K562 (cell line): ENCODE data around the gene TMF1. TPM values are rescaled to one million over a fixed set of nuclear protein-coding genes. Genes with fewer than 3 reads are reported as not detected.

ENCODE experiments used
- NFE2L1 ChIP-seq: fragments of 450-650 bp; IDR thresholded peaks from 2 replicates; pipeline ENCODE4 v1.6.1; 2016; ENCODE audit warnings: missing genetic modification characterization, low read depth, mild to moderate bottlenecking, missing compliant biosample characterization, moderate library complexity, borderline replicate concordance
- ZFPM2 ChIP-seq: fragments of 250-450 bp; sonication (Bioruptor Pico); IDR thresholded peaks from 2 replicates; pipeline ENCODE4 v1.5.1; 2022; ENCODE audit warnings: mild to moderate bottlenecking
- ZNF408 ChIP-seq: fragments of 250-450 bp; sonication (Bioruptor Pico); IDR thresholded peaks from 2 replicates; pipeline ENCODE4 v1.4.0; 2020; ENCODE audit warnings: low read depth, mild to moderate bottlenecking, moderate library complexity
- polyA plus RNA-seq, 8 experiments: library from polyadenylated mRNA; depleted of rRNA in 4 of 8; stranded (reverse) in 5 of 8; unstranded in 3 of 8; fragments of >200 nt; fragmentation: Nextera tagmentation in 2 of 8; fragmentation: Illumina TruSeq in 1 of 8; extraction: Ambion mirVana in 2 of 8; extraction: Trizol in 1 of 8; gene quantifications; 2 replicates each; pipeline versions ENCODE4 v1.2.1 to v1.2.3, GENCODE V29; 2011 to 2014; ENCODE audit warnings: inconsistent platforms in 1 of 8, missing spikeins in 1 of 8
- total RNA-seq, 7 experiments: library from RNA; depleted of rRNA in 6 of 7; stranded (reverse); fragments of >200 nt in 6 of 7; fragmentation: Illumina TruSeq in 2 of 7; extraction: Trizol in 2 of 7; gene quantifications; 2 replicates each; pipeline versions ENCODE4 v1.2.1 to v1.2.3, GENCODE V29; 2011 to 2021; ENCODE audit warnings: low replicate concordance in 1 of 7
- TF ChIP-seq, protein P1 (sequence below): sonication (generic); formaldehyde crosslinking; IDR thresholded peaks from 2 replicates; pipeline ENCODE4 v1.8.0; 2022; ENCODE audit warnings: mild to moderate bottlenecking, missing genetic modification reagents
- TF ChIP-seq, protein P2 (sequence below): sonication (generic); formaldehyde crosslinking; IDR thresholded peaks from 2 replicates; pipeline ENCODE4 v1.8.0; 2022; ENCODE audit warnings: mild to moderate bottlenecking, missing genetic modification reagents
- TF ChIP-seq, protein P3 (sequence below): sonication (generic); formaldehyde crosslinking; IDR thresholded peaks from 2 replicates; pipeline ENCODE4 v1.8.0; 2022; ENCODE audit warnings: missing genetic modification reagents, mild to moderate bottlenecking, moderate library complexity, borderline replicate concordance

TMF1 gene
- total and polyA plus RNA-seq, 9 of the 15 experiments (the other 6 are each of a cell fraction or from before 2014, with no cell fraction given), result 3.1 to 13.9 (median 10.3) TPM

DNA sequence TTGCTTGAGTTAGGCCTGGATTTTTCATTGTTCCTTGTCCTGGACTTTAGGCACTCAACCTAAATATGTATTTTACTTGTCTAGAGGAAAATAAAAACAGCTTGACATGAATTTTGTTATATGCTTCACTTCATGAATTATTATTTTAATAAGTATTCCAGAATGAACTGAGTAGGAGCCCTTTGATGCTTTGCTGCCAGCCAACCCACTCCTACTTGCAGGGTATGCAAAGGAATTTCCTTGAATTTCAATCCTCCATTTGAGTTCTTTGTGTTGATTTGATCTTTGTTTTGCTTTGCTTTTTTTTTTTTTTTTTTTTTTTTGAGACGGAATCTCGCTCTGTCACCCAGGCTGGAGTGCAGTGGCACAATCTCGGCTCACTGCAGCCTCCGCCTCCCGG lies 44.2 kb upstream of the TMF1 start (continued):
- TF ChIP-seq, protein P1, sequence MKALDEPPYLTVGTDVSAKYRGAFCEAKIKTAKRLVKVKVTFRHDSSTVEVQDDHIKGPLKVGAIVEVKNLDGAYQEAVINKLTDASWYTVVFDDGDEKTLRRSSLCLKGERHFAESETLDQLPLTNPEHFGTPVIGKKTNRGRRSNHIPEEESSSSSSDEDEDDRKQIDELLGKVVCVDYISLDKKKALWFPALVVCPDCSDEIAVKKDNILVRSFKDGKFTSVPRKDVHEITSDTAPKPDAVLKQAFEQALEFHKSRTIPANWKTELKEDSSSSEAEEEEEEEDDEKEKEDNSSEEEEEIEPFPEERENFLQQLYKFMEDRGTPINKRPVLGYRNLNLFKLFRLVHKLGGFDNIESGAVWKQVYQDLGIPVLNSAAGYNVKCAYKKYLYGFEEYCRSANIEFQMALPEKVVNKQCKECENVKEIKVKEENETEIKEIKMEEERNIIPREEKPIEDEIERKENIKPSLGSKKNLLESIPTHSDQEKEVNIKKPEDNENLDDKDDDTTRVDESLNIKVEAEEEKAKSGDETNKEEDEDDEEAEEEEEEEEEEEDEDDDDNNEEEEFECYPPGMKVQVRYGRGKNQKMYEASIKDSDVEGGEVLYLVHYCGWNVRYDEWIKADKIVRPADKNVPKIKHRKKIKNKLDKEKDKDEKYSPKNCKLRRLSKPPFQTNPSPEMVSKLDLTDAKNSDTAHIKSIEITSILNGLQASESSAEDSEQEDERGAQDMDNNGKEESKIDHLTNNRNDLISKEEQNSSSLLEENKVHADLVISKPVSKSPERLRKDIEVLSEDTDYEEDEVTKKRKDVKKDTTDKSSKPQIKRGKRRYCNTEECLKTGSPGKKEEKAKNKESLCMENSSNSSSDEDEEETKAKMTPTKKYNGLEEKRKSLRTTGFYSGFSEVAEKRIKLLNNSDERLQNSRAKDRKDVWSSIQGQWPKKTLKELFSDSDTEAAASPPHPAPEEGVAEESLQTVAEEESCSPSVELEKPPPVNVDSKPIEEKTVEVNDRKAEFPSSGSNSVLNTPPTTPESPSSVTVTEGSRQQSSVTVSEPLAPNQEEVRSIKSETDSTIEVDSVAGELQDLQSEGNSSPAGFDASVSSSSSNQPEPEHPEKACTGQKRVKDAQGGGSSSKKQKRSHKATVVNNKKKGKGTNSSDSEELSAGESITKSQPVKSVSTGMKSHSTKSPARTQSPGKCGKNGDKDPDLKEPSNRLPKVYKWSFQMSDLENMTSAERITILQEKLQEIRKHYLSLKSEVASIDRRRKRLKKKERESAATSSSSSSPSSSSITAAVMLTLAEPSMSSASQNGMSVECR (CRISPR knock-in tag), result no peak
- TF ChIP-seq, protein P2, sequence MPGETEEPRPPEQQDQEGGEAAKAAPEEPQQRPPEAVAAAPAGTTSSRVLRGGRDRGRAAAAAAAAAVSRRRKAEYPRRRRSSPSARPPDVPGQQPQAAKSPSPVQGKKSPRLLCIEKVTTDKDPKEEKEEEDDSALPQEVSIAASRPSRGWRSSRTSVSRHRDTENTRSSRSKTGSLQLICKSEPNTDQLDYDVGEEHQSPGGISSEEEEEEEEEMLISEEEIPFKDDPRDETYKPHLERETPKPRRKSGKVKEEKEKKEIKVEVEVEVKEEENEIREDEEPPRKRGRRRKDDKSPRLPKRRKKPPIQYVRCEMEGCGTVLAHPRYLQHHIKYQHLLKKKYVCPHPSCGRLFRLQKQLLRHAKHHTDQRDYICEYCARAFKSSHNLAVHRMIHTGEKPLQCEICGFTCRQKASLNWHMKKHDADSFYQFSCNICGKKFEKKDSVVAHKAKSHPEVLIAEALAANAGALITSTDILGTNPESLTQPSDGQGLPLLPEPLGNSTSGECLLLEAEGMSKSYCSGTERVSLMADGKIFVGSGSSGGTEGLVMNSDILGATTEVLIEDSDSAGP (CRISPR knock-in tag), result no peak
- TF ChIP-seq NFE2L1 (tag) (no peak), ZFPM2 (CRISPR knock-in tag) (no peak), ZNF408 (CRISPR knock-in tag) (no peak)
- TF ChIP-seq, protein P3, sequence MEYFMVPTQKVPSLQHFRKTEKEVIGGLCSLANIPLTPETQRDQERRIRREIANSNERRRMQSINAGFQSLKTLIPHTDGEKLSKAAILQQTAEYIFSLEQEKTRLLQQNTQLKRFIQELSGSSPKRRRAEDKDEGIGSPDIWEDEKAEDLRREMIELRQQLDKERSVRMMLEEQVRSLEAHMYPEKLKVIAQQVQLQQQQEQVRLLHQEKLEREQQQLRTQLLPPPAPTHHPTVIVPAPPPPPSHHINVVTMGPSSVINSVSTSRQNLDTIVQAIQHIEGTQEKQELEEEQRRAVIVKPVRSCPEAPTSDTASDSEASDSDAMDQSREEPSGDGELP (CRISPR knock-in tag), result no peak
